Right atrium auricular region (tissue), 2 donors: ENCODE results near the gene HOXD9. TPM values are rescaled to one million over a fixed set of nuclear protein-coding genes. Genes with fewer than 3 reads are reported as not detected.

Experiments
- DNase-seq: peaks from one replicate; pipeline ENCODE4 v3.0.0-alpha.2; 2019; ENCODE audit warnings: low spot score
- H3K27ac ChIP-seq, 2 donors: fragments of 200-600 bp; sonication (generic); 1 replicate in 1 of 2; 2 replicates in 1 of 2; pipeline ENCODE4 v1.5.1; 2016 to 2019
- H3K27me3 ChIP-seq, 2 donors: fragments of 200-600 bp; sonication (generic); one replicate each; pipeline versions ENCODE4 v1.5.1 to v1.6.0; 2017 to 2019
- H3K36me3 ChIP-seq: fragments of 200-600 bp; sonication (generic); one replicate; pipeline ENCODE4 v1.5.1; 2016
- H3K4me1 ChIP-seq, 2 donors: fragments of 200-600 bp; sonication (generic); one replicate each; pipeline versions ENCODE4 v1.5.1 to v1.6.0; 2017 to 2019
- H3K4me3 ChIP-seq, 2 donors: fragments of 200-600 bp; sonication (generic); 1 replicate in 1 of 2; 2 replicates in 1 of 2; pipeline ENCODE4 v1.5.1; 2017 to 2019; ENCODE audit warnings: mild to moderate bottlenecking in 1 of 2, moderate library complexity in 1 of 2
- H3K9me3 ChIP-seq, 2 donors: fragments of 200-600 bp; sonication (generic); one replicate each; pipeline ENCODE4 v1.5.1; 2019
- total RNA-seq, 2 donors: library from RNA; depleted of rRNA; stranded (reverse); fragments of >200 nt; gene quantifications; one replicate each; pipeline ENCODE4 v1.1.0, GENCODE V29; 2016
- TF ChIP-seq, protein P1 (sequence below), 2 donors: fragments of 200-600 bp; sonication (generic); IDR thresholded peaks; one replicate each; pipeline ENCODE4 v1.5.1; 2019; ENCODE audit warnings: antibody characterized with exemption in 2 of 2

The HOXD9 gene
- total RNA-seq, 2 donors from 2014 or later = 0.44 TPM; not detected in 1

DNA sequence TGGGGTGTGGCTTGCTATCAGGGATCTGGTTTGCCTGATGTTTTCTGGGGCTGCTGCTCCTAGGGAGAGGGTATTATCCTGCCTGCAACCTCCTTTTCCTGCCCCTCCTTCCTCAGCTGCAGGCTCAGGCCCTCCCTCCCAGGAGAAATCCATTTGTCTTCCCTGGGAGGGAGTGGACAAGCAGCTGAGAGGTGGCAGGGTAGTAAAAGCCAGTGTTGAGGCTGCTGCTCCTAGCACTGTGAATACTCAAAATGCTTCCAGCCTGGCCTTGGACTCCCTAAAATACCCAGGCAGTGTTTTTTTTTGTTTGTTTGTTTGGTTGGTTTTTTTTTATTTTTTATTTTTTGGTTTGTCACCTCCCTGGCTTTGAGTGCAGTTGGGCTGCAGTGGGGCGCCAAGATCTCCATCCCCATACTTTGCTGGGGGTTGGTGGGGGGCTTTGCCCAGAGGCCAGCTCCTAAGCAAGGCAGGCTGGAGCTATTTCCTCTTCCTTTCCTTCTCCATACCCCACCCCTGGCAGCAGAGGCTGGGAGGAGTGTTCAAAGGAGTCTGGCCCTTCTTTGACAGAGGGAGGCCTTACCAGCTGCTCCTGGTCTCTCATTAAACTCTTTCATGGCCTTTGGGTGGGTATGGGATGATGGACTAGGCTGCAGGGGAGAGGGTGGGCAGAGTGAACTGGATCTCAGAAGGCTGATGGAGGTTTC lies 48.2 kb downstream of the HOXD9 start:
- DNase-seq = no peak
- Histone ChIP-seq H3K36me3 (no peaks in the 10 kb centered on the region), H3K4me3 (no peak overlapping the region), H3K27ac (no peak overlapping the region), H3K27me3 (peaks cover 33 to 39% of the 10 kb centered on the region in 2 donors), H3K4me1 (peaks cover 0 to 18% of the 10 kb centered on the region in 2 donors), H3K9me3 (no peaks in the 10 kb centered on the region)
- TF ChIP-seq, protein P1, sequence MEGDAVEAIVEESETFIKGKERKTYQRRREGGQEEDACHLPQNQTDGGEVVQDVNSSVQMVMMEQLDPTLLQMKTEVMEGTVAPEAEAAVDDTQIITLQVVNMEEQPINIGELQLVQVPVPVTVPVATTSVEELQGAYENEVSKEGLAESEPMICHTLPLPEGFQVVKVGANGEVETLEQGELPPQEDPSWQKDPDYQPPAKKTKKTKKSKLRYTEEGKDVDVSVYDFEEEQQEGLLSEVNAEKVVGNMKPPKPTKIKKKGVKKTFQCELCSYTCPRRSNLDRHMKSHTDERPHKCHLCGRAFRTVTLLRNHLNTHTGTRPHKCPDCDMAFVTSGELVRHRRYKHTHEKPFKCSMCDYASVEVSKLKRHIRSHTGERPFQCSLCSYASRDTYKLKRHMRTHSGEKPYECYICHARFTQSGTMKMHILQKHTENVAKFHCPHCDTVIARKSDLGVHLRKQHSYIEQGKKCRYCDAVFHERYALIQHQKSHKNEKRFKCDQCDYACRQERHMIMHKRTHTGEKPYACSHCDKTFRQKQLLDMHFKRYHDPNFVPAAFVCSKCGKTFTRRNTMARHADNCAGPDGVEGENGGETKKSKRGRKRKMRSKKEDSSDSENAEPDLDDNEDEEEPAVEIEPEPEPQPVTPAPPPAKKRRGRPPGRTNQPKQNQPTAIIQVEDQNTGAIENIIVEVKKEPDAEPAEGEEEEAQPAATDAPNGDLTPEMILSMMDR (IDR thresholded peaks at IDR 0.05) = no peak

DNA sequence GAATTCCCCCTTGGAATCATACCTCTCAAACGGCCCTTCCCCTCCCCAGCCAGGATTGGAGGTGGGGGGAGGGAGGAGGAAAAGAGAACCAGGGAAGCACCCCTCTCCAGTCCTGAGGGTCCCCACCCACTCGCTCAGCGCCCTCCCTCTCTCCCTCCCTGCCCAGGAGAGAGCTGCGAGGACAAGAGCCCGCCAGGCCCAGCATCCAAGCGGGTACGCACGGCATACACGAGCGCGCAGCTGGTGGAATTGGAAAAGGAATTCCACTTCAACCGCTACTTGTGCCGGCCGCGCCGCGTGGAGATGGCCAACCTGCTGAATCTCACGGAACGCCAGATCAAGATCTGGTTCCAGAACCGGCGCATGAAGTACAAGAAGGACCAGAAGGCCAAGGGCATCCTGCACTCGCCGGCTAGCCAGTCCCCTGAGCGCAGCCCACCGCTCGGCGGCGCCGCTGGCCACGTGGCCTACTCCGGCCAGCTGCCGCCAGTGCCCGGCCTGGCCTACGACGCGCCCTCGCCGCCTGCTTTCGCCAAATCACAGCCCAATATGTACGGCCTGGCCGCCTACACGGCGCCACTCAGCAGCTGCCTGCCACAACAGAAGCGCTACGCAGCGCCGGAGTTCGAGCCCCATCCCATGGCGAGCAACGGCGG lies 49.0 kb downstream of the HOXD9 start:
- TF ChIP-seq, protein P1 (IDR thresholded peaks at IDR 0.05) = no peak
- DNase-seq = no peak
- H3K27ac ChIP-seq = no peak overlapping the region
- H3K4me1 ChIP-seq = peaks cover 0 to 18% of the 10 kb centered on the region in 2 donors
- H3K27me3 ChIP-seq = peaks cover 38 to 39% of the 10 kb centered on the region in 2 donors
- H3K4me3 ChIP-seq = no peak overlapping the region
- no peaks in the 10 kb centered on the region for H3K36me3 ChIP-seq
- no peaks in the 10 kb centered on the region for H3K9me3 ChIP-seq

DNA sequence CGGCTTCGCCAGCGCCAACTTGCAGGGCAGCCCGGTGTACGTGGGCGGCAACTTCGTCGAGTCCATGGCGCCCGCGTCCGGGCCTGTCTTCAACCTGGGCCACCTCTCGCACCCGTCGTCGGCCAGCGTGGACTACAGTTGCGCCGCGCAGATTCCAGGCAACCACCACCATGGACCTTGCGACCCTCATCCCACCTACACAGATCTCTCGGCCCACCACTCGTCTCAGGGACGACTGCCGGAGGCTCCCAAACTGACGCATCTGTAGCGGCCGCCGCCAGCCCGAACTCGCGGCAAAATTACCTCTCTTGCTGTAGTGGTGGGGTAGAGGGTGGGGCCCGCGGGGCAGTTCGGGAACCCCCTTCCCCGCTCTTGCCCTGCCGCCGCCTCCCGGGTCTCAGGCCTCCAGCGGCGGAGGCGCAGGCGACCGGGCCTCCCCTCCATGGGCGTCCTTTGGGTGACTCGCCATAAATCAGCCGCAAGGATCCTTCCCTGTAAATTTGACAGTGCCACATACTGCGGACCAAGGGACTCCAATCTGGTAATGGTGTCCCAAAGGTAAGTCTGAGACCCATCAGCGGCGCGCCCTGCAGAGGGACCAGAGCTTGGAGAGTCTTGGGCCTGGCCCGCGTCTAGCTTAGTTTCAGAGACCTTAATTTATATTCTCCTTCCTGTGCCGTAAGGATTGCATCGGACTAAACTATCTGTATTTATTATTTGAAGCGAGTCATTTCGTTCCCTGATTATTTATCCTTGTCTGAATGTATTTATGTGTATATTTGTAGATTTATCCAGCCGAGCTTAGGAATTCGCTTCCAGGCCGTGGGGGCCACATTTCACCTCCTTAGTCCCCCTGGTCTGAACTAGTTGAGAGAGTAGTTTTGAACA lies 49.7 kb downstream of the HOXD9 start:
- no peaks in the 10 kb centered on the region for H3K36me3 ChIP-seq
- no peaks in the 10 kb centered on the region for H3K9me3 ChIP-seq
- H3K4me1 ChIP-seq = peaks cover 0 to 18% of the 10 kb centered on the region in 2 donors
- TF ChIP-seq, protein P1 (IDR thresholded peaks at IDR 0.05) = no peak
- DNase-seq = no peak
- no peak overlapping the region for H3K27ac ChIP-seq
- peaks cover 39 to 40% of the 10 kb centered on the region in 2 donors for H3K27me3 ChIP-seq
- H3K4me3 ChIP-seq = no peak overlapping the region

DNA sequence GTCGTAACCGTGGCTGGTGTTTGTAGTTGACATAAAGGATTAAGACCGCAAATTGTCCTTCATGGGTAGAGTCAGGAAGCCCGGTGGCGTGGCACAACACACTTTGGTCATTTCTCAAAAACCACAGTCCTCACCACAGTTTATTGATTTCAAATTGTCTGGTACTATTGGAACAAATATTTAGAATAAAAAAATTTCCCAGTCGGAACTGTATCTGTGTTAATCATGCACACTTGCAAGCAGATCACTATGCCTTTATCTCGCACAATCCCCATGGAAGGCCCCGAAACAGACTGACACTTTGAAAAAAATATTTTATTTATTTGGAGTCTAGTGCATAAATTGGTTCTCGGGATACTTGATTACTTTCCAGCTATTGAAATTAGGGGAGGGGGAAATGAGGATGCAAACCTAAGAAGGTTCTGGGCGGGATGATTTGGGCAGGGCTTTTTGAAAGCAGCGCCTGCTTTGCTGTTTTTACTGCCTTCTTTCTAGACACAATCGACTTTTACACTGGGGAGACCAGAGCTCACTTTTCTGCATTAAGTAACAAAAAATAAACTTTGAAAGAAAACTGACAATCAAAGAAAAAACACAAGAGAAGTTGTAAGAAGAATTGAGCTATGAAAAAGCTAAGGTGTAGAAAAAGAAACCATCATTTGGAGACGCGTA lies 50.5 kb downstream of the HOXD9 start:
- Histone ChIP-seq H3K27me3 (peaks cover 39 to 43% of the 10 kb centered on the region in 2 donors), H3K4me3 (no peak overlapping the region)

More for the DNA sequence above, 50.5 kb downstream of the HOXD9 start:
- Histone ChIP-seq H3K9me3 (no peaks in the 10 kb centered on the region), H3K27ac (no peak overlapping the region), H3K4me1 (peaks cover 0 to 23% of the 10 kb centered on the region in 2 donors), H3K36me3 (no peaks in the 10 kb centered on the region)
- DNase-seq = no peak
- TF ChIP-seq, protein P1 (IDR thresholded peaks at IDR 0.05) = no peak
